GM18499 (cell line): ENCODE measurements around the gene GALNT18.

ENCODE experiments used
- ATAC-seq: cut with Tn5 transposase; IDR thresholded peaks from one replicate; pipeline ENCODE4 v1.9.1; 2021; ENCODE audit warnings: moderate number of reproducible peaks; ENCODE audit not compliant: insufficient read depth, unreplicated experiment

Gene GALNT18

GRCh38 chr11:11338304-11338703 is 283.5 kb downstream of the GALNT18 start:
- no peak for ATAC-seq

- ATAC-seq = no peak
Observed at GRCh38 chr11:11336664-11337063, 285.1 kb downstream of the GALNT18 start.

- ATAC-seq = no peak
Observed at GRCh38 chr11:11335043-11335442, 286.8 kb downstream of the GALNT18 start.

- ATAC-seq = no peak
Observed at GRCh38 chr11:11334607-11335006, 287.2 kb downstream of the GALNT18 start.

- ATAC-seq = no peak
Observed at GRCh38 chr11:11332141-11332710, 289.6 kb downstream of the GALNT18 start.

GRCh38 chr11:11329062-11329806 is 292.6 kb downstream of the GALNT18 start:
- ATAC-seq = no peak

GRCh38 chr11:11324090-11324489 is 297.7 kb downstream of the GALNT18 start:
- no peak for ATAC-seq

GRCh38 chr11:11322101-11322500 is 299.7 kb downstream of the GALNT18 start:
- no peak for ATAC-seq

GRCh38 chr11:11320825-11321224 is 301.0 kb downstream of the GALNT18 start:
- no peak for ATAC-seq

- ATAC-seq = no peak
Observed at GRCh38 chr11:11318961-11319360, 302.8 kb downstream of the GALNT18 start.

- ATAC-seq = no peak
Observed at GRCh38 chr11:11318461-11318860, 303.3 kb downstream of the GALNT18 start.

- no peak for ATAC-seq
Observed at GRCh38 chr11:11316651-11317230, 305.1 kb downstream of the GALNT18 start.

- ATAC-seq = no peak
Observed at GRCh38 chr11:11313902-11314692, 307.7 kb downstream of the GALNT18 start.

- ATAC-seq = no peak
Observed at GRCh38 chr11:11313426-11313825, 308.4 kb downstream of the GALNT18 start.

- ATAC-seq = no peak
Observed at GRCh38 chr11:11312738-11313137, 309.1 kb downstream of the GALNT18 start.

- no peak for ATAC-seq
Observed at GRCh38 chr11:11311169-11311568, 310.6 kb downstream of the GALNT18 start.

- no peak for ATAC-seq
Observed at GRCh38 chr11:11309906-11310305, 311.9 kb downstream of the GALNT18 start.

- no peak for ATAC-seq
Observed at GRCh38 chr11:11308249-11308648, 313.6 kb downstream of the GALNT18 start.

- ATAC-seq = no peak
Observed at GRCh38 chr11:11306855-11307254, 314.9 kb downstream of the GALNT18 start.

GRCh38 chr11:11304550-11304949 is 317.3 kb downstream of the GALNT18 start:
- no peak for ATAC-seq

- no peak for ATAC-seq
Observed at GRCh38 chr11:11302565-11302964, 319.2 kb downstream of the GALNT18 start.
